WERI-Rb-1 (cell line): ENCODE data around the gene PIK3C2G.
A peak's percentile ranks its signal among the peaks of the same experiment; 100 is the strongest.

Experiments
- DNase-seq: peaks from one replicate; pipeline ENCODE4 v3.0.0-alpha.2; 2020
- H3K27ac ChIP-seq: fragments of 250-450 bp; sonication (Bioruptor Pico); 2 replicates; pipeline ENCODE4 v1.5.1; 2020; ENCODE audit warnings: mild to moderate bottlenecking, moderate library complexity
- H3K27me3 ChIP-seq: fragments of 250-450 bp; sonication (Bioruptor Pico); 2 replicates; pipeline ENCODE4 v1.5.1; 2021; ENCODE audit warnings: mild to moderate bottlenecking, low read depth, moderate library complexity; ENCODE audit not compliant: insufficient read depth, severe bottlenecking
- H3K36me3 ChIP-seq: fragments of 250-450 bp; sonication (Bioruptor Pico); 2 replicates; pipeline ENCODE4 v1.5.1; 2020; ENCODE audit warnings: mild to moderate bottlenecking, moderate library complexity
- H3K4me3 ChIP-seq: 2 replicates; pipeline ENCODE4 v1.5.1; 2011; ENCODE audit warnings: low read depth, mild to moderate bottlenecking, control low read depth, low read length
- H3K9me3 ChIP-seq: fragments of 250-450 bp; sonication (Bioruptor Pico); 2 replicates; pipeline ENCODE4 v1.5.1; 2021; ENCODE audit warnings: mild to moderate bottlenecking, moderate library complexity; ENCODE audit not compliant: severe bottlenecking
- TF ChIP-seq, protein P1 (sequence below): IDR thresholded peaks from 2 replicates; pipeline ENCODE4 v1.5.1; 2011; ENCODE audit warnings: low read depth, mild to moderate bottlenecking, control low read depth, inconsistent platforms, low read length

Gene PIK3C2G

DNA sequence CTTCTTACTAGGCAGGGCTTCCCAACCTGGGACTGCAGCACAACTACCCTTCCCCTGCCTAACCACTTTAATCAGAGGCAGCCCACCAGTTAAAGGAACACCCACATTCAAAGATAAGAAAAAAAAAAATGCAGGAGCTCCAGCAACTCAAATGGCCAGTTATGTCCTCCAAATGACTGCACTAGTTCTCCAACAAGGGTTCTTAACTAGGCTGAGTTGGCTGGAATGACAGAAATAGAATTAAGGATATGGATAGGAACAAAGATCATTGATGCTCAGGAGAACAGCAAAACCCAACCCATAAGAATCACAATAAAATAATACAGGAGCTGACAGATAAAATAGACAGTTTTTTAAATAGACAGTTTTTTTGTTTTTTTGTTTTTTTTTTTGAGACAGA is 322.3 kb downstream of the PIK3C2G start:
- H3K4me3 ChIP-seq, result no peak overlapping the region
- H3K27me3 ChIP-seq, result no peaks in the 10 kb centered on the region
- TF ChIP-seq, protein P1, sequence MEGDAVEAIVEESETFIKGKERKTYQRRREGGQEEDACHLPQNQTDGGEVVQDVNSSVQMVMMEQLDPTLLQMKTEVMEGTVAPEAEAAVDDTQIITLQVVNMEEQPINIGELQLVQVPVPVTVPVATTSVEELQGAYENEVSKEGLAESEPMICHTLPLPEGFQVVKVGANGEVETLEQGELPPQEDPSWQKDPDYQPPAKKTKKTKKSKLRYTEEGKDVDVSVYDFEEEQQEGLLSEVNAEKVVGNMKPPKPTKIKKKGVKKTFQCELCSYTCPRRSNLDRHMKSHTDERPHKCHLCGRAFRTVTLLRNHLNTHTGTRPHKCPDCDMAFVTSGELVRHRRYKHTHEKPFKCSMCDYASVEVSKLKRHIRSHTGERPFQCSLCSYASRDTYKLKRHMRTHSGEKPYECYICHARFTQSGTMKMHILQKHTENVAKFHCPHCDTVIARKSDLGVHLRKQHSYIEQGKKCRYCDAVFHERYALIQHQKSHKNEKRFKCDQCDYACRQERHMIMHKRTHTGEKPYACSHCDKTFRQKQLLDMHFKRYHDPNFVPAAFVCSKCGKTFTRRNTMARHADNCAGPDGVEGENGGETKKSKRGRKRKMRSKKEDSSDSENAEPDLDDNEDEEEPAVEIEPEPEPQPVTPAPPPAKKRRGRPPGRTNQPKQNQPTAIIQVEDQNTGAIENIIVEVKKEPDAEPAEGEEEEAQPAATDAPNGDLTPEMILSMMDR, result no peak
- no peak for DNase-seq
- no peaks in the 10 kb centered on the region for H3K36me3 ChIP-seq
- peaks cover 7% of the 10 kb centered on the region for H3K9me3 ChIP-seq
- H3K27ac ChIP-seq, result no peak overlapping the region

DNA sequence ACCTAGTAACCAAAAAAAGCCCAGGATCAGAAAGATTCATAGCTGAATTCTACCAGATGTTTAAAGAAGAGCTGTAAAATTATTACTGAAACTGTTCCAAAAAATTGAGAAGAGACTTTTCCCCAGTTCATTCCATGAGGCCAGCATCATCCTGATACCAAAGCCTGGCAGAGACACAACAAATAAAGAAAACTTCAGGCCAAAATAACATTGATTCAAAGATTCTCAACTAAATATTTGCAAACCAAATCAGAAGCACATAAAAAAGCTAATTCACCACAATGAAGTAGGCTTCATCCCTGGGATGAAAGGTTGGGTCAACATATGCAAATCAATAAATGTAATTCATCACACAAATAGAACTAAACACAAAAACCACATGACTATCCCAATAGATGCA is 325.3 kb downstream of the PIK3C2G start:
- Histone ChIP-seq H3K27me3 (no peaks in the 10 kb centered on the region), H3K36me3 (no peaks in the 10 kb centered on the region), H3K27ac (no peak overlapping the region), H3K9me3 (peaks cover 7% of the 10 kb centered on the region), H3K4me3 (no peak overlapping the region)
- no peak for DNase-seq
- TF ChIP-seq, protein P1, result no peak

DNA sequence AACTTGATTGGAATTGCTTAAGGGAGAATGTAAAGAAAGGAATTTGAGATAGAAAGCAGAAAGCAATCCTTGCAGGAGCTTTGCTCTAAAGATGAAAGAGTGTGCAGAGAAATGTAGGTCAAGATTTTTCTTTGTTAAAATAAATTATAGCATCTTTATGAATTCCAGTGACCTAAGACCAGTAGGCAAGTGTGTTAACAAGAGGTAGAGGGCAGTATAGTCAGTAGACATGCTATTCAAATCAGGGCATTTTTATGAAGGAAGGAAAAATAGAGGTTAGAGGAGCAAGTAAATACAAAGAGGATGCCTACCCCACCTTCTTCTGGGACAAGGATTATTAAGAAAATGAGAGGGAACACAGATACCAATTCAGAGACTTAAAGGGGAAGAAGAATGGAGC is 328.0 kb downstream of the PIK3C2G start:
- Histone ChIP-seq H3K36me3 (no peaks in the 10 kb centered on the region), H3K27ac (no peak overlapping the region), H3K9me3 (peaks cover 7% of the 10 kb centered on the region), H3K4me3 (no peak overlapping the region), H3K27me3 (no peaks in the 10 kb centered on the region)
- no peak for DNase-seq
- TF ChIP-seq, protein P1, result no peak

DNA sequence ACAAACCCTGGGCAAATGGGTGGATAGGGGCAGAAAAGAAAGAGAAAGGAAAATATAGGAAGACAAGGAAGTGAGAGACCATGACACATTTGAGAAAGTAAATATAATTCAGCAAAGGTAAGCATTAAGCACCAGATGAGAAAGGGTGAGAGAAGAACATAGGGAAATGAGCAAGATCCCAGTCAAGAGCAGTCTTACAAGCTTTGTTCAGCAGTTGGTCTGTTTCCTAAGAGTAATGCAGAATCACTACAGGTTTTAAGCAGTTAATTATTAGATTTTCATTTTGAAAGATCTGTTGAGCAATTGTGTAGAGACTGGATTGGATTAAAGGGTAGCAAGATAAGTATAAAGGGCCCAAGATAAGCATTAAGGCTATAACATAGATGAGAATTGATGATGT is 330.2 kb downstream of the PIK3C2G start:
- DNase-seq, result no peak
- no peak overlapping the region for H3K27ac ChIP-seq
- peaks cover 5% of the 10 kb centered on the region for H3K9me3 ChIP-seq
- no peak overlapping the region for H3K4me3 ChIP-seq
- no peaks in the 10 kb centered on the region for H3K36me3 ChIP-seq
- TF ChIP-seq, protein P1, result no peak
- H3K27me3 ChIP-seq, result no peaks in the 10 kb centered on the region

DNA sequence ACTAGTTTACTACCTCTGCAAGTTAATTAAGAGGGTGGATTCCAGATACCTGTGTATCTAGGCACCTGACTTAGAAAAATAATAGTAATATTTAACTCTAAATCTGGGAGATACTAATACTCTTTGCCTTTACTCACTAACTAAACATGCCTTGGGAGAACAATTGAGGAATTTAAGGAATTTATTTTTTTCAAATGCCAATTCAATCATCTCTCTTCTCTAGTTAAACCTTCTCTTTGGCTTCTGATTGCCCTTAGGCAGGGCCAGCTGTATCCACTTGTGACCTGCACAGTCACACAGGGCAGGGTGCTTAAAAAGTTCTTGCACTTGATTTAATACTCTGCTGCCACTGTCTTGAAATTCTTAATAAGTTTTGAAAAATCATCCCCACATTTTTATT is 334.1 kb downstream of the PIK3C2G start:
- Histone ChIP-seq H3K9me3 (no peaks in the 10 kb centered on the region), H3K4me3 (no peak overlapping the region), H3K27me3 (no peaks in the 10 kb centered on the region), H3K36me3 (no peaks in the 10 kb centered on the region), H3K27ac (no peak overlapping the region)
- DNase-seq, result peak; percentile 19
- TF ChIP-seq, protein P1, result no peak

DNA sequence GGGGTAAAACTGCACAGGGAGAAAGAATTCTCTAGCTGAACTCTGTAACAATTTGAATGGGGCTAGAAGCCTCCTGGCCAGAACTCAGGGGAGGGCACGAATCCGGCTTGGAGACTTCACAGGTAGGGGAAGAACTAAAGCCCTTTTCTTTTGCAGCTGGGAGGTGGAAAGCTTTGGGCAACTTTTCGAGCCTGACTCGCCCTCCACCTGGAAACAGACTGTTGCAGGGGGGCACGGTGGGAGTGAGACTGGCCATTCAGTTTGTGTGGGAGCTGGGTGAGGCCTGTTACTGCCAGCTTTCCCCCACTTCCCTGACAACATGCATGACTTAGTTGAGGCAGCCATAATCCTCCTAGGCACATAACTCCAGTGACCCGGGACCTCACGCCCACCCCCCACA is 340.6 kb downstream of the PIK3C2G start:
- H3K4me3 ChIP-seq, result no peak overlapping the region
- no peaks in the 10 kb centered on the region for H3K36me3 ChIP-seq
- no peak for DNase-seq
- no peak overlapping the region for H3K27ac ChIP-seq
- H3K9me3 ChIP-seq, result no peaks in the 10 kb centered on the region
- H3K27me3 ChIP-seq, result no peaks in the 10 kb centered on the region
- TF ChIP-seq, protein P1, result no peak
